HG03064 (cell line): ENCODE measurements around the gene MREG.
A peak's percentile ranks its signal among the peaks of the same experiment; 100 is the strongest.
"Not testable (repeated sequence)": the region's sequence is repeated elsewhere in the genome, so short reads cannot be mapped to it uniquely, and the experiment has no call there.

Experiments used
- ATAC-seq: cut with Tn5 transposase; IDR thresholded peaks from one replicate; pipeline ENCODE4 v1.9.1; 2021; ENCODE audit warnings: low read depth; ENCODE audit not compliant: unreplicated experiment

MREG gene

DNA sequence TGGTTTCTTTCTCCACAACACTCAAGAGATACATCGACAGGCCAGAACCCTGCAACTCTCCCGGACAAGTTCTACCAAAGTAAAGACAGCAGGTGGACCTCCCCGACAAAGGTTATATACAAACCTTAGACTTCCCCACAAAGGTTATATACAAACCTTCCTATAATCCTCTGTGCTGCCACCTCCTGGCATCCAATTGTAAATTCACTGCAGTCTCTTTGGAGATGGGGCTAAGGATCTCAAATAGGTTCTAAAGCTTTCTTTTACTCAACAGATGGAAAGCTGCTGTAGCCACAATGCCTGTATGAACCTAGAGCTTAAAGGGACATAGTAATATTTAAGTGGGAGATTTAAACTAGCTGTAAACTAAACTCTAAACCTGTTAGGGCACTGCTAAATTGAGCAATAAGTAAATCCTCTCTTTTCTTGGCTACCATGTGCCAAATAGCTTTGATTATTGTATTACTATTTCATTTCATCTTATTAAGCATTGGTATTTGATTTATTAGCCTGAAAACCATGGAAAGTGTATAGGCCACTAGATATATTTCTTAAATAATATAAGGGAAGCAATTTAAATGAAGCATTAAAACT is 9.8 kb upstream of the MREG start:
- ATAC-seq = peak; percentile 67

DNA sequence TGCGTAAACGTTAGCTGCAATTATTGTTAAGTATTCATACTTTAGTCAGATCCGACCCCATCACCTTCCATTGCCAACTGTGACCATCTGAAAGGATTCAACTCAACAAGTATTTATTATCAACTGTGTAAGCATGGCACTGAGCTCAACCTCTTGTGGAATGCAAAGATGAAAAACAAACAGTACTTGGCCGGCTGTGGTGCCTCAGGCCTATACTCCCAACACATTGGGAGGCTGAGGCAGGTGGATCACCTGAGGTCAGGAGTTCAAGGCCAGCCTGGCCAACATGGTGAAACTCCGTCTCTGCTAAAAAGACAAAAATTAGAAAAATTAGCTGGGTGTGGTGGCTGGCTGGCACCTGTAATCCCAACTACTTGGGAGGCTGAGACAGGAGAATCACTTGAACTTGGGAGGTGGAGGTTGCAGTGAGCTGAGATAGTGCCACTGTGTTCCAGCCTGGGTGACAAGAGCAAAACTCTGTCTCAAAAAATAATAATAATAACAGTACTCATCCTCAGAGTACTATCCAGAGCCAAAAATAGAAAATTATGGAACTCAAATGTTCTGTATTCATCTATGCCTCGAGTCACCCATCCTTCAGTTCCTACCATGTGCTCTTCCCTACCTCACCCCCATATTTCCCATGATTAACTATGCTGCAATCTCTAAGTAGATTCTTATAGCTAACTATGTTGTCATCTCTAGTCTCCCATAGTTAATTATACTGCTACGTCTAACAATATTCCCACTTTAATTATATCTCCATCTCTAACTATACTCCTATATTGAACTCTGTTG is 8.6 kb upstream of the MREG start:
- no peak for ATAC-seq

DNA sequence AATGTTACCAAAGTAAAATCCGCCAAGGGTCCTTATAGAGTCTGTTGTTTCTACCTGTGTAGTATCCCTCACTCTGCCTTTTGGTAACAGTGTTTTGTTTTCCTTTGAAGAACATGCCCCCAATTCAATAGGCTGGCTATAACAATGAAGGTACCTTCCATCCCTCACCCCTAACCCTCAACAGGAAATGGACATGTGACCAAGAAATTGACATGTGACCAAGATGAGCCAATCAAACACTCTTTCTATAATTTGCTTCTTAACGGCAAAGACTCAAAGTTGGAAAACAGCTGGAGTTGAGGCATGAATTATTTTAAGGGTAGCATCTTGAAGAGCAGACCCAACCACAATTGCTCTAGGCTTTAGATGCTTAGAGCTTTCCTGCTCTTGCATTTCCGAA is 5.4 kb upstream of the MREG start:
- ATAC-seq = no peak

DNA sequence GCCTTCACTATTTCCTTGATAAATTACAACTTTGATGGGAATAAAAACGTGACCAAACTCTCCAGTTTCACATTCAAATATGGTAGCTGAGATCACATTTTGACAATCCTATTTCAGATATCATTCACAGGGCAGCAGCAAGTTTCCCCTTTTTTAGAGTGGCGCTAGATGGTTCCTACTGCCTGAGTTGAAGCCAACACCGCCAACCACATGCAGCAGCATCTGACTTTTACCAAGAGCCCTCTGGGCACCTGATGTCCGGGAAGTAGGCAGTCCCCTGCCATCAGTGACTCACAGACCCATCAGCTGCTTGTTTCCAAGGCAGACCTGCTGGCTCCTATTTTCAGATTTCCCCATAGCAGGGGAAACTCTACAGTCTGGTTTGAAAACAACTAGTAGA is 4.0 kb upstream of the MREG start:
- peak; percentile 33 for ATAC-seq

DNA sequence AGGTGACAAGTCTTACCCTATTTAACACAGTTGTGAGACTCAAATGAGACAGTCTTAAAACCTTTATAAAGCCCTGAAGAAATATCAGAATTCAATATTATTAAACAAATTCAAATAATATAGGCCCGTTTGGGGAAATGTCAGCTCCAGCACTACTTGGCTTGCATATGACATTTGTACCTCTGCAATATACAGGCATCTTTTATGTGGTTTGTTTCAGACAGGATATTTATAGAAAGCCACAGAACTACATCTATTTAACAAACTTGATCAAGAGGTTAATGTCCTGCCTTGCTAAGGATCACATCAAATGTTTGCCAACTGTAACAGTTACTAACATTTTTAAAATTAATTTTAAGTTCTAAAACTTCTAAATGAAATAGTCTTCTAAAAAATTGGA is 3.2 kb upstream of the MREG start:
- no peak for ATAC-seq

DNA sequence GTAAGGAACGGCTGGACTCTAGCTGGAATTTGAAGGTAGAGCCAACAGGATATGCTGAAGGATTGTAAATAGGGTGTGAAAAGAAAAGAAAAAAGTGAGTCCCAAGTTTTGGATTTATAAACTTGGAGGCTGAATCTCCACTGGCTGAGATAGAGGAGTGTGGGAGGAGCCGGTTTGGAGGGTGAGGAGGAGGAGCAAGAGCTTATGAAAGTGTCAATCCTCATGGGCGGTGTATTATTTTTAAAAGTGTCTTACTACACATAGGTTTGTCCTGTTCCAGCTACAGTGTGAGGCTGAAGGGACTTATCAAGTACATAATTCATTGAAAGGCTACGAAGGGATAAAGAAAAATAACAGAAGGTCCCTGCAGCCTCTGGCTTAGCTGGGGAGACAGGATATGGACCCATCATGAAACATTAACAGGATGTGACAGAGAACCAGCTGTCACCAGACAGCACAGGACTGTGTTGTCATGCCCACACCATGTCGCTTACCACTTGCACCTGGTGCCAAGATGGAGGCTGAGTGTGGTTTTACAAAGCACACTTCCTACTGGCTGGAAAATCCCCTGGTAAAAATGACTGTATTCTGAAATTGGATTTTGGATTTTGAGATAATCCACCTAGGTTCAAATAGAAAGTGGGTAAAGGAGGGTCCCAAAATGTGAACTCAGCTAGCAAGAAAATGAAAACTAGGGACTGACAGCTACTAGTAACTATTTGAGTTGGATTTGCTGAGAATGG is 2.5 kb upstream of the MREG start:
- ATAC-seq = peak; percentile 78

DNA sequence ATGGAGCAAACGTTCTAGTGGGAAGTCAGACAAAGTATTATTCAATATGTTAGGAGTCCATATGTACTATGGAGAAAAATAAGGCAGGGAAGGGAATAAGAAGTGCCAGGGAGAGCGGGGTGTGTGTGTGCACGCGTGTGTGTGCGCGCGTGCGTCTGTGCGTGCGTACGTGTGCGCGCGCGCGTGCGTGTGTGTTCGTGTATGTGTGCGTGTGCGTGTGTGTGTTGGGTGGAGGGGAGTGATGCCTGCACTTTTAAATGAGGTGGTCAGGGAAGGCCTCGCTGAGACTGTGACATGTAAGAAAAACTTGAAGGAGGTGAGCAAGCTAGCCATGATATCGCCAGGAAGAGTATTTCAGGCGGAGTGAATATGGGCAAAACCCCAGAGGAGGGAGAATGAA is 1.6 kb upstream of the MREG start:
- ATAC-seq = no peak

DNA sequence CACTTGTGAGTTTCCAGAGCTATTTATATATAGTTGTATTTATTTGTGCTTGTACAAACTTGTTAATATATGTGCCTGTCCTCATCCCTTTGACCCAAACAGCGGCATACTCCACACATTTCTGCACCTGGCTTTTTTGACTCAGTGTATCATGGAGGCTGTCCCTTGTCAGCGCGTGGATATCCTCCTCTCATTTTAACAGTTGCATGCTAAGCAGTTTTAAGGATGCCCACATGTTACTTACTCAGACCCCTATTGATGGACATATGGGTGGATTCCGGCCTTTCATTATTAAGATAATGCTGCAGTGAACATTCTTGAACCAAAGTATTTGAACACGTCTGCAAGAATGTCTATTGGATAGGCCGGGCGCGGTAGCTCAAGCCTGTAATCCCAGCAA is 655 bp upstream of the MREG start:
- no peak for ATAC-seq

DNA sequence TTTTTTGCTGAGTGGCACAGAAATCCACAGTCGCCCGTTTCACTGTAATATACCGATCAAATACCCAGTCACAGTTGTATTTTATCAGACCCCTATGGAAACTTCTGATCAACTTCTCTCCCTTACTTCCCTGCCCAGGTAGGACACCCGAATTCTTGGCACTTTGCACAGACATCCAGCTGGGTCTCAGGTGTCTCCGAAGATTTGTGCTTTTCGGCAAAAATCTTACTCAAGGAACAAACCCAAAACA is 596 bp downstream of the MREG start:
- ATAC-seq = no peak

DNA sequence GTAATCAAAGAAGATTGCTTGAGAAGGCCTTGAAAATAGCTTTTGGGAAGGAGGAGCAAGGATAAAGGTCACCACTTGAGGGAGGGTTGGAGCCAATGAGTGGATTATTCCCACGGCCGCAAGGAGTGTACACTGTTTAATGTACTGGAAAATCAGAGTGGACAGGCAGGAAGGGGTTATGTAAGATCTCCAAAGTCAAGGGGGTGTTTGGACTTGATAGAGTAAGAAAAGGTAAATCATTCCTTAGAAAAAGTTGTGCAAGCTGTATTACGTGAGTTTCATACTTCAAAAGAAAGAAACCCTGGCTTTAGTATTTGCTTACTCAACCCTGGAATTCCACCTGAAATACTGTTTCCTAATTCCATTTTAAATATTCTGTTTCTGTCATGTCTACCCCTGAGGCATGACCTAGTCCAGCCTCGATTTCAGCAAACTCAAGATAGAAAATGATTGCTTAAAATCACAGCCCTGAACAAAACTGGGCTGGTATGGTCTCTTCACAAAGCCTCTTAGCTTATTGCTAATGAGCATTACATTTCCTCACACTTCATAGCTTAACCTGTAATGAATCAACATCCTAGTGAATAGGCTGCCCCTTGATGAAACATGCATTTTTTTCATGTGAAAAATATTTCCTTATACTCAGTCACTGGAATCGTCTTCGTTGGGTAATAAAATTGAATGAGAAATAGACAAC is 1.1 kb downstream of the MREG start:
- no peak for ATAC-seq

DNA sequence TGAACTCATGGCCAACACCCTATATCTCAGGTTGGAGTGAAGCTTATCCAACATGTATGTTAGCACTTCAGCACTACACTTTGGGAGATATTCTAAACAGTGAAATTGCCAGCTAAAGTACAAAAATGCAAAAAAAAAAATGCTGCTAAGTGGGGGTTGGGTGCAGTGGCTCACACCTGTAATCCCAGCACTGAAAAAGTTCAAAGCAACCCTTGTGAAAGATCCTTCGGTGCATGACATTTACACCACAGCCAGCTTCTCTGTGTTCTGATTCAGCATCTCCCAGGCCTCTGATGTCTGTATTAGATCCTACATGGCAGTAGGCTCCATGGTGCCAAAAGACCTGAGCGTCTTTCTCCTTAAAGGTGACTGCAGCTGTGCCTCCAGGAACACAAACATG is 4.1 kb downstream of the MREG start:
- ATAC-seq = not testable (repeated sequence)

DNA sequence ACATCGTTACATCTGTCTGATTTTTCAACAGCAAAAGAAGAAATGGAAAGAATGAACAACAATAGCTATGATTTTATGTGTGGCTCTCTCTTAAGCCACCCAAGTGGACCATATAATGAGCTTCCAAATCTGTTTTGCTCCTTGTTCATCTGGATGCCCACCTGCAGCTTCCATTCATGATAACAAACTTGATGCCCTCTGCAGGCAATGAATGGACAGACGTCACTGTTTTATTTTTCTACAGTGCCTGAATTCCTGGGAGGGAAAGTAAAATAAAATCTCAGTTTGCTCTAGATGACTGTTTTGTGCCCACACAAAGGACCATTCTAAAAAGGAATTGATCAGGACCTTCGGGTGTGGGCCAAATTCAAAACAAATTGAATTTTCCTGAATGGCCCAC is 5.0 kb downstream of the MREG start:
- no peak for ATAC-seq

DNA sequence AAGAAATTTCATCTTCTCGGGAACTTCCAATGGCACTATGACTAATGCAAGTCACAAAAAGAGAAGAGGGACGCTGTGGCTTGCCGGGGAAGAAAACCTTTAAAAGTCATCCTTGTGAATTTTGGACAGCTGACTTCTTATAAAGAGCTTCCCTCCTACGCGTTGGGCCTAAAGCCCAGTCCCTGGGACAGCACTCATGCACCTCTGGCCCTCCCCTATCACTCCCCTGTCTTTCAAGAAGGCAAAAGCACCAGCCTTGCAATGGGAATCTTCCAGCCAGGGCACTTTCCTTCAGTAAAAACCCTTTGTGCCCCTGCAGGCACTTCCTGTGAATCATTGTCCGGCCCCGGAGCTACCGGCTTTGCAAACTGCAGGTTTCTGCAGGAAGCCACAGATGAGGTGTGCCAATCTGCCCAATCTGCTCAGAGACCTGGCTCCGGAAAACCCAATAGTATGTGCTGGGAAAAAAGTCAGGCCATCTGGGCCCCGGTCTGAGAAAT is 7.1 kb downstream of the MREG start:
- ATAC-seq = peak; percentile 42

DNA sequence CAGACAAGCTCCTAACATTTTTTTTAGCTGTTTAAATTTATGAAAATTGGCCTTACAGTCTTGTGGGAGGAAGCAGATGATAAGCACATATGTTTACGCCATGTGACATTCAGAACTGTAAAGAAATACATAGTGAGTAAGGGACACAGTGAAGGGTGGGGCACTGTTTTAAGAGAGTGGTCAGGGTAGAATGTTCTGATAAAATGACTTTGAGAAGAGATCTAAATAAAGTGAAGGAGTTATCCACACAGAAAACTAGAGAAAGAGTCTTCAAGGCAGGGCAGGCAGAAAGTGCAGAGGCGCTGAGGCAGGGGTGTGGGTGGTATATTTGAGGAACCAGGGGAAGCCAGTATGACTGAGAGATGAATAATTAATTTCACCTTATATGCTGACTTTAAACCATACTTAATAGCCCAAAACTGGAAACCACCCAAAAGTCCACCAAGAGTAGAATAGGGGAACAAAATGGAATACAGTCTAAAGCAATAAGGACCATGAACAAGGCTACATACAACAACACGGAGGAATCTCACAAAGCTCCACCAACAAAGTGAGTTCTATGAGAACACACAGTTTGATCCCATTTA is 8.6 kb downstream of the MREG start:
- no peak for ATAC-seq

DNA sequence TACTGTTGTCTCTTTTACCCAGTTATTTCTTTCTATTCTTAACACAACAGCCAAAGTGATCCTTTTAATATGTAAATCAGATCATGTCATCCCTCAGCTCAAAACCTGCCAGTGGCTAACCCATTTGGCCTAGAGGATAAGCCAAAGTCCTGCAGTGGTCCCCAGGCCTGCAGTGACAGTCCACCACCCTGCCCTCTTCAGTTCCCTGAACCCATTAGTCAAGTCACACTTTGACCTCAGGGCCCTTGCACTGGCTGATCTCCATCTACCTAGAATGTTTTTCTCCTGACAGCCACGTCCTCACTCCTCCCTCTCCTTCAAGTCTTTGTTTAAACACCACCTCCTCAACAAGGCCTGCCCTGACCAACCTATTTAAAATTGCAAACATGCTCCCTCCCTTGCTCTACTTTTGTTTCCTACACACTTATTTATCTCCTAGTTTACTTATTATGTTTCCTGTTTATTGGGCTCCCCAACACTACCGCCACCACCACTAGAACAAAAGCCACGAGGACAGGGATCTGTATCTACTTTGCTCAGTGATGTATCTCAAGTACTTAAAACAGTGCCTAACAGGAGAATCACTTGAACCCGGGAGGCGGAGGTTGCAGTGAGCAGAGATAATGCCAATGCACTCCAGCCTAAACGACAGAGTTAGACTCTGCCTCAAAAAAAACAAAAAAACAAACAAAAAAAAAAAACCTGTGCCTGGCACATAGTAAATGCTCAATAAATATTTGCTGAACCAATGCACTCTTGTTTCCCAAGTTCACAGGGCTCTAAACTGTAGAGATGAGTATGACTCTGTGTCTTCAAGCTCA is 9.3 kb downstream of the MREG start:
- no peak for ATAC-seq

DNA sequence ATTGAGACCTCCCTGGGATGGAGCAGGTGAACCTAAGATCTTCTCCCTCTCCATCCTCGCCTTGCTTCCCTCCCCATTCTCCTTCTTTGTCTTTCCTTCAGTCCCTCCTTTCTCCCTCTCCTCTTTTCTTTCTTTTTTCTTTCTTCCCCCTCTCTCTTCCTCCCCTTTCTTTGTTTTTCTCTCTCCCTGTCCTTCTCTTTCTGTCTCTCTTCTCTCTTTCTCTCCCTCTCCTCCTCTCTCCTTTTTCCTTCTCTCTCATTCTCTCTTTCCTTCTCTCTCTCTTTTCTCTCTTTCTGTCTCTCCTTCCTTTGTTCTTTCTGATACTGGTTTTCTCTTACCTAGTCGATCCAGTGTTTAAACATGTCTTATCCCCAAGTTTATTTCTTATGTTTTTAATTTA is 10.7 kb downstream of the MREG start:
- no peak for ATAC-seq

DNA sequence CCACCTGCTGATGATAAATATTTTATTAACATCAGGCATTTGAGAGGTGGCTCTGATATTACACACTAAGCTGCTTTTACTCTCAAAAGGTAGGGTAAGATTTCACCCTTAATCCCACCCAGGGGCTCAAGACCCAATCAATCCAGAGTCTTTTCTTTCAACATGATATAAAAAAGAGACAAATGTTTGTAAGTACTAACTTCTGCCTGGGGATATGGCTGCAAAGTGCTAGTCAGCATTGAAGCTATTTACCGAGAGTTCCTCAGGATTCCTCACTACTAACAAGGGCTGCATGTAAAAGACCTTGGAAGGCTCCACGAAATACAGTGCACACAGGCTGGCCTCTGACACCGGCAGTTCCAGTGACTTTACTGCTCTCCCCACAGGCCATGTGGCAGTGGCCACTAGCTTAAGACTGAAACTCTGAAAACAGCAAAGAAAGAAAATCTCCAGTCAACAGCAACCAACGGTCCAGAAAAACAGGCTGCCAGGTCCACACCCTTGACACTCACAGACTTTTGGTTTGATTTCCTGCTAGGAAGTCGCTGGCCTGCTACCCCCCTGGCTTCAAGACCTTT is 11.2 kb downstream of the MREG start:
- ATAC-seq = no peak

DNA sequence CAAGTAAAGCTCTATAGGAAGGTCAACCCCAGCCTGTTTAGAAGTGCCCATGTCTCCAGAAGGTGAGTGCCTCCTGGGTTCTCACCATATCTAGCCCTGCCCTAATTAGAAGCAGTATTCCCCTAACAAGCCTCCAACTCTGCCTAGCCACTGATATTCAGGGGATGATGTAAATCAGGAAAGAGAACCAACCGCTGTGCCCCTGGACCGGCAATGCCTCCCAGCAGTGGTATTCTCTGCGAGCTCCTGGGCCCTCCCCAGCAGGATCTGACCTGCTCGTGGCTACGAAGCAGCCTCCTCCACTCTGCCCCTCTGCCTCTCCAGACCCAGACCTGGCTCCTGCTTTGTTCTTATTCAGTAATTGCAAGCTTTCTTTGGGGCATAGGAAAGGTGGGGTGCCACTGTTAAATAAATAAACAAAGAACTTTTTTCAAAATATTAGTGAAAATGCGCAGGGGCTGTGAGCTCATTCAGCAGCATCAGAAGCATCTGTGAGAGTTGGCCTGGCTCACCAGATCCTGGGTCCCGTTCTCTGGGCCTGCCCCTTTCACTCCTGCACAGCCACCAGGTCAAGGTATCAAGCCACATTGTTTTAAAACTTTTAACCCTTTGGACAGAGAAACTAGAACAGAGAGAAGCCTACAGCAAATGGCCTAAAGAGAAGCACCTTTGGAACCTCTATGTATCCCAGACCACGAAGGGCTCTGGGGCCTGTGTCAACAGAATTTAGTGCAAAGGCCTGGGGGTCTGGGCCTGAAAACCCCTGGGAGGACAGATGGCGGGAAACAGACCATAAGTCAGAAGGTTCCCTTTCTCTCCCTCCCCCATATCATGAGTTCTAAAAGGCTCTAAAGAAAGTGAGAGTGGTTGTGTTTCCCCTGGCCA is 11.9 kb downstream of the MREG start:
- no peak for ATAC-seq

DNA sequence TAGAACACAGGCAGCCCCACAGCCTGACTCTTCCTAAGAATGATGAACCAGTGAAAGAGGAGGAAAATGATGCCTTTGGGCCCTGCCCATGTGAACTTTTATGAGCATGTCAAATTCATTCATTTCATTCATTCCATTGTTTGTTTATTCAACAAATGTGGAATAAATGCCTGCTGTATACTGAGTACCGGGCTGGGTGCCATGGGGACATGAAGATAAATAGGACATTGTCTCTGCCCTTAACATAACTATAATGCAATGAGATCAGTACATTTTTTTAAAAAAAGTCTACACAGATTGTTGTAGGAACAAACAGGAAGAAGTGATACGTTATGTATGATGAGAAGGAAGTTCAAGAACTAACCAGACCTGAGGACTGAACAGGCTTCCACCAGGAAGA is 14.7 kb downstream of the MREG start:
- no peak for ATAC-seq
